ENCODE results near the gene ALG14. TPM values are rescaled to one million over a fixed set of nuclear protein-coding genes. Genes with fewer than 3 reads are reported as not detected.
A peak's percentile ranks its signal among the peaks of the same experiment; 100 is the strongest.

The ALG14 gene
- total and polyA plus RNA-seq, 4 donors, result 1.0 to 16.6 (median 1.9) TPM

- H3K27me3 ChIP-seq (ENCODE audit: control insufficient read depth in 4 of 4, insufficient read depth in 4 of 4, low read length in 3 of 4), result no peaks in the 10 kb centered on the region
- DNase-seq (ENCODE audit: low spot score), result no peak
- H3K36me3 ChIP-seq (ENCODE audit: control insufficient read depth in 4 of 4, insufficient read depth in 3 of 4, low read depth in 1 of 4, low read length in 3 of 4), result peaks cover 0 to 7% (median 1%) of the 10 kb centered on the region in 4 donors
- H3K27ac ChIP-seq (ENCODE audit: low read depth in 1 of 2, low read length in 2 of 2), result peak overlapping the region; percentile 77 to 79
- H3K9me3 ChIP-seq (ENCODE audit: control insufficient read depth in 4 of 4, low read length in 3 of 4), result no peaks in the 10 kb centered on the region
- peak overlapping the region in 1 of 2 donors; percentile 13 for H3K9ac ChIP-seq (ENCODE audit: low read depth in 1 of 2, low read length in 2 of 2)
- TF ChIP-seq SP1 (IDR thresholded peaks at IDR 0.05), result peak; percentile 88
- TF ChIP-seq ATF3 (IDR thresholded peaks at IDR 0.05), result no peak
- TF ChIP-seq MAX (IDR thresholded peaks at IDR 0.05), result peak; percentile 37
- no peak for TF ChIP-seq GABPA (IDR thresholded peaks at IDR 0.05 in 1 of 2, conservative IDR thresholded peaks at IDR 0.05 in 1 of 2)
- TF ChIP-seq RXRA (IDR thresholded peaks at IDR 0.05), result peak; percentile 50 to 56
- TF ChIP-seq FOXA1 (IDR thresholded peaks at IDR 0.05), result no peak
- TF ChIP-seq JUND (IDR thresholded peaks at IDR 0.05), result no peak
- TF ChIP-seq NR2F2 (IDR thresholded peaks at IDR 0.05), result no peak
- peak in 1 of 2 donors; percentile 36 for TF ChIP-seq RAD21 (IDR thresholded peaks at IDR 0.05)
- TF ChIP-seq YY1 (IDR thresholded peaks at IDR 0.05), result peak; percentile 76
- TF ChIP-seq HNF4A (conservative IDR thresholded peaks at IDR 0.05), result peak; percentile 68 to 74
- no peak for TF ChIP-seq CTCF (IDR thresholded peaks at IDR 0.05; ENCODE audit: low read depth, low read length, missing input control)
- TF ChIP-seq EGR1 (IDR thresholded peaks at IDR 0.05; ENCODE audit: low read depth in 2 of 2), result no peak
- TF ChIP-seq FOXA2 (IDR thresholded peaks at IDR 0.05), result peak; percentile 12
- peak; percentile 45 for TF ChIP-seq REST (IDR thresholded peaks at IDR 0.05)
- TF ChIP-seq HNF4G (IDR thresholded peaks at IDR 0.05), result no peak
- TF ChIP-seq ZBTB33 (IDR thresholded peaks at IDR 0.05), result peak; percentile 27
- peak; percentile 32 for TF ChIP-seq TAF1 (conservative IDR thresholded peaks at IDR 0.05)
- peaks cover 10 to 48% (median 42%) of the 10 kb centered on the region in 4 donors for H3K4me1 ChIP-seq (ENCODE audit: control insufficient read depth in 4 of 4, insufficient read depth in 4 of 4, low read length in 3 of 4)
- 48% methylated on average over 6 of the region's 6 CpGs for WGBS
- peak overlapping the region in 1 of 3 donors; percentile 30 for H3K4me3 ChIP-seq (ENCODE audit: low read depth in 1 of 3, low read length in 3 of 3)
Measured at GRCh38 chr1:95068956-95069709, 3.6 kb downstream of the ALG14 start.
